K562 (cell line): Measurements from ENCODE around the gene ATP5ME. TPM values are rescaled to one million over a fixed set of nuclear protein-coding genes. Genes with fewer than 3 reads are reported as not detected.

ENCODE experiments used
- polyA plus RNA-seq, 8 experiments: library from polyadenylated mRNA; depleted of rRNA in 4 of 8; stranded (reverse) in 5 of 8; unstranded in 3 of 8; fragments of >200 nt; fragmentation: Nextera tagmentation in 2 of 8; fragmentation: Illumina TruSeq in 1 of 8; extraction: Ambion mirVana in 2 of 8; extraction: Trizol in 1 of 8; gene quantifications; 2 replicates each; pipeline versions ENCODE4 v1.2.1 to v1.2.3, GENCODE V29; 2011 to 2014; ENCODE audit warnings: inconsistent platforms in 1 of 8, missing spikeins in 1 of 8
- total RNA-seq, 7 experiments: library from RNA; depleted of rRNA in 6 of 7; stranded (reverse); fragments of >200 nt in 6 of 7; fragmentation: Illumina TruSeq in 2 of 7; extraction: Trizol in 2 of 7; gene quantifications; 2 replicates each; pipeline versions ENCODE4 v1.2.1 to v1.2.3, GENCODE V29; 2011 to 2021; ENCODE audit warnings: low replicate concordance in 1 of 7
- TF ChIP-seq, protein P1 (sequence below), 2 experiments: fragments of 450-650 bp in 1 of 2; IDR thresholded peaks; 2 replicates each; pipeline ENCODE4 v1.6.1; 2011 to 2017; ENCODE audit warnings: low read depth in 2 of 2, antibody characterized with exemption in 1 of 2, borderline replicate concordance in 1 of 2, low read length in 1 of 2, mild to moderate bottlenecking in 1 of 2, mixed read lengths in 1 of 2; ENCODE audit not compliant: control insufficient read depth in 1 of 2
- TF ChIP-seq, protein P2 (sequence below), 2 experiments: fragments of 450-650 bp; IDR thresholded peaks; 2 replicates each; pipeline ENCODE4 v1.6.1; 2016
- TF ChIP-seq, protein P3 (sequence below): sonication (generic); IDR thresholded peaks from 2 replicates; pipeline ENCODE4 v1.6.1; 2016

Gene ATP5ME
- total and polyA plus RNA-seq, 9 of the 15 experiments (the other 6 are each of a cell fraction or from before 2014, with no cell fraction given), result 509 to 2,480 (median 887) TPM

DNA sequence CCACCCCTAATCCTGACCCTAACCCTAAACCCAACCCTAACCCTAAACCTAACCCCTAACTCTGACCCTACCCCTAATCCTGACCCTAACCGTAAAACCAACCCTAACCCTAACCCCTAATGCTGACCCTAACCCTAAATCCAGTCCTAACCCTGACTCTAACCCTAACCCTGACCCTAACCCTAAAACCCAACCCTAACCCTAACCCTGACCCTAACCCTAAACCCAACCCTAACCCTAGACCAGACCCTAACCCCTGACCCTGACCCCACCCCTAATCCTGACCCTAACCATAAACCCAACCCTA lies 30.8 kb upstream of the ATP5ME start (continued):
- TF ChIP-seq, protein P1, sequence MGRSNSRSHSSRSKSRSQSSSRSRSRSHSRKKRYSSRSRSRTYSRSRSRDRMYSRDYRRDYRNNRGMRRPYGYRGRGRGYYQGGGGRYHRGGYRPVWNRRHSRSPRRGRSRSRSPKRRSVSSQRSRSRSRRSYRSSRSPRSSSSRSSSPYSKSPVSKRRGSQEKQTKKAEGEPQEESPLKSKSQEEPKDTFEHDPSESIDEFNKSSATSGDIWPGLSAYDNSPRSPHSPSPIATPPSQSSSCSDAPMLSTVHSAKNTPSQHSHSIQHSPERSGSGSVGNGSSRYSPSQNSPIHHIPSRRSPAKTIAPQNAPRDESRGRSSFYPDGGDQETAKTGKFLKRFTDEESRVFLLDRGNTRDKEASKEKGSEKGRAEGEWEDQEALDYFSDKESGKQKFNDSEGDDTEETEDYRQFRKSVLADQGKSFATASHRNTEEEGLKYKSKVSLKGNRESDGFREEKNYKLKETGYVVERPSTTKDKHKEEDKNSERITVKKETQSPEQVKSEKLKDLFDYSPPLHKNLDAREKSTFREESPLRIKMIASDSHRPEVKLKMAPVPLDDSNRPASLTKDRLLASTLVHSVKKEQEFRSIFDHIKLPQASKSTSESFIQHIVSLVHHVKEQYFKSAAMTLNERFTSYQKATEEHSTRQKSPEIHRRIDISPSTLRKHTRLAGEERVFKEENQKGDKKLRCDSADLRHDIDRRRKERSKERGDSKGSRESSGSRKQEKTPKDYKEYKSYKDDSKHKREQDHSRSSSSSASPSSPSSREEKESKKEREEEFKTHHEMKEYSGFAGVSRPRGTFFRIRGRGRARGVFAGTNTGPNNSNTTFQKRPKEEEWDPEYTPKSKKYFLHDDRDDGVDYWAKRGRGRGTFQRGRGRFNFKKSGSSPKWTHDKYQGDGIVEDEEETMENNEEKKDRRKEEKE (IDR thresholded peaks at IDR 0.05; ENCODE audit: borderline replicate concordance in 1 of 2, control insufficient read depth in 1 of 2, low read depth in 2 of 2, low read length in 1 of 2), result peak in 1 of 2 experiments; percentile 65; a peak in 1 of 4 replicates
- TF ChIP-seq, protein P2, sequence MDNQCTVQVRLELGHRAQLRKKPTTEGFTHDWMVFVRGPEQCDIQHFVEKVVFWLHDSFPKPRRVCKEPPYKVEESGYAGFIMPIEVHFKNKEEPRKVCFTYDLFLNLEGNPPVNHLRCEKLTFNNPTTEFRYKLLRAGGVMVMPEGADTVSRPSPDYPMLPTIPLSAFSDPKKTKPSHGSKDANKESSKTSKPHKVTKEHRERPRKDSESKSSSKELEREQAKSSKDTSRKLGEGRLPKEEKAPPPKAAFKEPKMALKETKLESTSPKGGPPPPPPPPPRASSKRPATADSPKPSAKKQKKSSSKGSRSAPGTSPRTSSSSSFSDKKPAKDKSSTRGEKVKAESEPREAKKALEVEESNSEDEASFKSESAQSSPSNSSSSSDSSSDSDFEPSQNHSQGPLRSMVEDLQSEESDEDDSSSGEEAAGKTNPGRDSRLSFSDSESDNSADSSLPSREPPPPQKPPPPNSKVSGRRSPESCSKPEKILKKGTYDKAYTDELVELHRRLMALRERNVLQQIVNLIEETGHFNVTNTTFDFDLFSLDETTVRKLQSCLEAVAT (IDR thresholded peaks at IDR 0.05), result peak in 1 of 2 experiments; percentile 73; a peak in 1 of 4 replicates
- TF ChIP-seq, protein P3, sequence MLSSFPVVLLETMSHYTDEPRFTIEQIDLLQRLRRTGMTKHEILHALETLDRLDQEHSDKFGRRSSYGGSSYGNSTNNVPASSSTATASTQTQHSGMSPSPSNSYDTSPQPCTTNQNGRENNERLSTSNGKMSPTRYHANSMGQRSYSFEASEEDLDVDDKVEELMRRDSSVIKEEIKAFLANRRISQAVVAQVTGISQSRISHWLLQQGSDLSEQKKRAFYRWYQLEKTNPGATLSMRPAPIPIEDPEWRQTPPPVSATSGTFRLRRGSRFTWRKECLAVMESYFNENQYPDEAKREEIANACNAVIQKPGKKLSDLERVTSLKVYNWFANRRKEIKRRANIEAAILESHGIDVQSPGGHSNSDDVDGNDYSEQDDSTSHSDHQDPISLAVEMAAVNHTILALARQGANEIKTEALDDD, result peak; percentile 37; the same call in 1 of the 2 replicates
- TF ChIP-seq, all 486 proteins: peak for 19
